Fibroblast of pulmonary artery (primary cell): Measurements from ENCODE around the gene SLC36A1.

Source experiments
- DNase-seq: peaks from one replicate; pipeline ENCODE4 v3.0.0-alpha.2; 2010; ENCODE audit warnings: low read depth
- H3K4me3 ChIP-seq: replicated peaks from 2 replicates; pipeline ENCODE4 v1.5.1; 2011; ENCODE audit warnings: low read depth, mild to moderate bottlenecking, control low read depth, low read length, moderate library complexity
- TF ChIP-seq, protein P1 (sequence below): IDR thresholded peaks from 2 replicates; pipeline ENCODE4 v1.5.1; 2011; ENCODE audit warnings: mild to moderate bottlenecking, control low read depth, low read length, inconsistent platforms; ENCODE audit errors: missing control alignments

The SLC36A1 gene

DNA sequence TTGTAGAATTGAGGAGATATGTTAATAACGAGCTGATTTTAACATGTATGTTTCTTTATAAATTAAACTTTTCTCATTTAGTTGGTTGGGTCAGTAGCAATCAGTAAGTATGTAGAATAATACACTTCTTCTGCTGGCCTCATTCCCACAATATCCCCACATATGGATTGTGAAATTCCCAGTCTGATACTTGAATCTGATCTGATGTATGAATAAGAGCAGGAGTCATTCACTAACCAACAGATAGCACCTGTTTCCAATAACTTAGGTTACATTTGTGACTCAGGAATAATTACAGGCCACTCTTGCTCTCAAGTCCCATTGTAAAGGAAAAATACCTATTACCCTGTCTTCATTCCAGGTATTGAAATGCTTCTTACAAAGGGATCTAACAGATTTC lies 23.9 kb downstream of the SLC36A1 start:
- TF ChIP-seq, protein P1, sequence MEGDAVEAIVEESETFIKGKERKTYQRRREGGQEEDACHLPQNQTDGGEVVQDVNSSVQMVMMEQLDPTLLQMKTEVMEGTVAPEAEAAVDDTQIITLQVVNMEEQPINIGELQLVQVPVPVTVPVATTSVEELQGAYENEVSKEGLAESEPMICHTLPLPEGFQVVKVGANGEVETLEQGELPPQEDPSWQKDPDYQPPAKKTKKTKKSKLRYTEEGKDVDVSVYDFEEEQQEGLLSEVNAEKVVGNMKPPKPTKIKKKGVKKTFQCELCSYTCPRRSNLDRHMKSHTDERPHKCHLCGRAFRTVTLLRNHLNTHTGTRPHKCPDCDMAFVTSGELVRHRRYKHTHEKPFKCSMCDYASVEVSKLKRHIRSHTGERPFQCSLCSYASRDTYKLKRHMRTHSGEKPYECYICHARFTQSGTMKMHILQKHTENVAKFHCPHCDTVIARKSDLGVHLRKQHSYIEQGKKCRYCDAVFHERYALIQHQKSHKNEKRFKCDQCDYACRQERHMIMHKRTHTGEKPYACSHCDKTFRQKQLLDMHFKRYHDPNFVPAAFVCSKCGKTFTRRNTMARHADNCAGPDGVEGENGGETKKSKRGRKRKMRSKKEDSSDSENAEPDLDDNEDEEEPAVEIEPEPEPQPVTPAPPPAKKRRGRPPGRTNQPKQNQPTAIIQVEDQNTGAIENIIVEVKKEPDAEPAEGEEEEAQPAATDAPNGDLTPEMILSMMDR: no peak
- DNase-seq: no peak
- no peak overlapping the region for H3K4me3 ChIP-seq

DNA sequence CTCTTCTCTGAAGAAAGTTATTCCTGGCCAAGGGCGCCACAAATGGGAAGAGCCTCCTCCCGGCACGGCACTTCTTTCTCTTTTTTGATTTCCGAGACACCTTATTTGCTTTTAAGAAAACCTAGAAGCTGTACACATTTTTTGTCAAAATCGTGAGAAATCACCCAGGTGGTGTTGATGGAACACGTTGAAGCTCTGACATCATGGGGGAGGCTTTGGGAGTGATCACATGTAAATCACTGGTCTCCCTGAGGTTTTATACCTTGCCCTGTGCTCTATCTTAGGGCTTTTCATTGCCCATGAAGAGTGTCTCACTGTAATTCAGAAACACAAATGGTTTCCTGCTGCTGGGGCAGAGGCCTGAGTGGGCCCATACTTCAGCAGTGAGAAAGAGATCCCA lies 27.4 kb downstream of the SLC36A1 start:
- no peak overlapping the region for H3K4me3 ChIP-seq
- DNase-seq: no peak
- TF ChIP-seq, protein P1: no peak

DNA sequence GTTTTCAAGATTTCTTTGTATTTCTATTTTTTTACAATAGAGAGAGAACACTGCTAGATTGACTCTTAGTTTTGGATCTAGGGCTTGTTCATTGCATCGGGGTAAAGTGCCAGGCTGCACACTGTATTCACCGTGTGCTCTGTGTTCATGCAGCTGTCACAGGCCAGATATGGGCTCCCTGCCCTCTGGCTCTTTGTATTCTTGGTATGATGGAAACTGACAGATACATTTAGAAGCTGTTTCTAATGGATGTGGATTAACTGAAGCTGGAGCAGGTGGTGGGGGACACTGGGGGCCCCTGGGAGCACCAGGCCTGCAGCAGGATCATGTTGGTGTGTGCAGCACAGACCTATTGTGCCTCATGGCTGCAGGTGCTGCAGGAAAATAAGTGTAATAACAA lies 28.0 kb downstream of the SLC36A1 start:
- no peak for DNase-seq
- TF ChIP-seq, protein P1: no peak
- H3K4me3 ChIP-seq: no peak overlapping the region

DNA sequence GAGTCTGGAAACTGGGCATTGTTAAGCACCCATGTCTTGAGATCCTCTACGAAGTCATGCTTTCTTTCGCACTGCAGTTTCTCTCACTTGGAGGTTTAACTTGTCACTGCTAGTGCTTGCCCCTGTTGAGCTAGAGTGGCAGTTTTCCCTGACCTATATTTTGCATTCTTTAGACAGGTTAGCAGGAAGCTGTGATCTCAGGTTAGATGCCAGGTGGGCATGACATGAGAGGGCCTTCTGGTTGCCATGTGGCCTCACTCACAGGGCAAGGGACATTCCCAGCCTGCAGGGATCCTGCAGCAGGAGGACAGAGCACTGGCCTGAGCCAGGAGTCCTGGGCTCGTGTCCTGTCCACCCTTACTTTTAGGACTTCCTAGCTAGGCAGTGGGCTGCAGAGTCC lies 28.6 kb downstream of the SLC36A1 start:
- no peak for DNase-seq
- TF ChIP-seq, protein P1: no peak
- H3K4me3 ChIP-seq: no peak overlapping the region

DNA sequence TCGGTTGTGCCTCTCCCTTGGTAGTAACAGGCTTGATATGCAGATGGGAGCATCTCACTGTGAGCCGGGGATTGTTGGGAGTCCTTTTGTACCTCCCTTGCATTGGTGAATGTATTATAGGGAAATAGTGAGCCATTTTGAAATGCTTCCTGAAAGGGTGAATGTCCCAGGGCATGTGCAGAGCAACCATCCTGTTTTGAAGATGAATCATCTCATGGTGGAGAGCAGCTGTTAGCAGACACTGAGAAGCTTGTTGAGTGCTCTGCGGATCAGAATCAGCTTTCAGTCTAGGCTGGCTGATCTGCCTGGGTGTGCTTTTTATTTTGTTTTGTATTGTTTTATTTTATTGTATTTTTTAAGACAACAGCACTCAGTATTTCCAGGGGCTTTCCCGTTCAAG lies 29.7 kb downstream of the SLC36A1 start:
- H3K4me3 ChIP-seq: no peak overlapping the region
- TF ChIP-seq, protein P1: no peak
- DNase-seq: peak; percentile 29

DNA sequence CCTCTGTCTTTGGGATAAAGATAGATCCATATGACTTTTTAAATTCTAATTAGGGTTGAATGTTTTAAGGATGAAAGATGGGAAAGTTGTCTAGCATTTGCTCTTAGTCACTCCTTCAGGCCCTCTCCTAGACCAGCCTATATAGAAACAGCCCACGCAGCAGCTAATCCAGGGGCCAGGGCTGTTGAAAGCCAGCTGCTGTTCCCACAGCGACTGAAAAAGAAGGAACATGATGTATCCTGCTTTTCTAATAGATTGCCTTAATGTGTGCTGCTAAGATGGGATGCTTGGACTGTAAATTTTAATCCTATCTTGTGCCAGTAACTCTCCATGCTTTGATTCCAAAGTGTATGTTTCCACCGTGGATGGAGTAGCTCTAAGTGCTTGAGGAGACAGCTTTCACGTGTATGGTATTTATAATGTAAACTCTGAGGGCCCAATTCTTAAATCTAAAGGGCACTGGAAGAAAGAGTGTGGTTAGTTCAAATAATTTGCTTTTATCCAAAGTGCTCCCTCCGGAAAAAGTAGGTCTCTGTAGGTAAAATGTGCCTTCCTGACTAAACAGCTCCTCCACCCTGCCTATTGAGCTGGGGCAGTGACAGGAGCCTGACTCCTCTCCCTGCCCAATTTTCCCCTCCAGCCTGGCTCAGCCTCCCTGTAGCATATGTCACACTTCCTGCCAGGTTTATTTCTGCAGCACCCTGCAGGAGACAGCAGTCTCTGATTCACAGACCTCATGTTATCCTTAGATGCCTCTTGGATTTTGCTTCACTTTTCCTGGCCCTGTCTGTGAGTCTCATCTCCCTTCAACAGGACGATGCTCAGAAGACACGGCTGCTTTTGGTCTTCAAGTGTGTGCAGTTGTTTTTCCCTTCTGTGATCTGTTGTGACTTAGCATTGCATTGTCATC lies 33.2 kb downstream of the SLC36A1 start:
- TF ChIP-seq, protein P1: no peak
- peak; percentile 46 for DNase-seq
- no peak overlapping the region for H3K4me3 ChIP-seq

DNA sequence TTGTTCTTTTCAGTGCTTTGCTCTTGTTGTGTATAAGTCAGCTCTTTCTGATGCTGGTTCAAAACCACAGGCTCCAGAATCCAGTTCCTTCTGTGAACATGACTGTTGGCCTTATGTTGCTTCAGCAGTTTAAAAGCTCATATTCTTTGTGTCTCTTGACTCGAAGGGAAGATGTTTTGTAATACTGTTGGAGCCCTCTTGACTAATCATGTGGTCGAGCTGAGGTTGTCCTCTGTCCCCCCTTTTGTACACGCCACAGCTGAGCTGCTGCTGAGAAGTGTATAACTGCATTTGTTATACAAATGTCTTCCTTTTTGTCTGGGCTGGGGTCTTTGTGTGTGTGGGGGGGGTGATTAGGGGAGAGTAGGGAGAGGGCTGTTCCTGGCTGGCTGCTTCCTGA lies 35.8 kb downstream of the SLC36A1 start:
- TF ChIP-seq, protein P1: no peak
- DNase-seq: no peak
- H3K4me3 ChIP-seq: no peak overlapping the region
